Measurements from ENCODE around the gene BTLA.
"Not testable (repeated sequence)": the region's sequence is repeated elsewhere in the genome, so short reads cannot be mapped to it uniquely, and the experiment has no call there.

The BTLA gene

DNA sequence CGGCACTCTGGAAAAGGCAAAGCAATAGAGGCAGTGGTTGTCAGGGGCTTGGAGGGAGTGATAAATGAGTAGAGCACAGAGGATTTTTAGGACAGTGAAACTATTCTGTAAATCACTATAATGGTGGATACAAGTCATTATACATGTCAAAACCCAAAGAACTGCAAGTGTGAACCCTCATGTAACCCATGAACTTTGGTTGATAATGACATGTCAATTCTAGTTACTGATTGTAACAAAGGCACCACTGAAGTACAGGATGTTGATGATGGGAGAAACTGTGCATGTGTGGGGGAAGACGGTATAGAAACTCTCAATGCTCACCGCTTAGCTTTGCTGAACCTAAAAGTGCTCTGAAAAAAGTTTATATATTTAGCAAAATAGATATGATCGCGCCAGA is 36.0 kb downstream of the BTLA start:
- no peak for DNase-seq (ENCODE audit: low read depth)
- TF ChIP-seq, protein P1, sequence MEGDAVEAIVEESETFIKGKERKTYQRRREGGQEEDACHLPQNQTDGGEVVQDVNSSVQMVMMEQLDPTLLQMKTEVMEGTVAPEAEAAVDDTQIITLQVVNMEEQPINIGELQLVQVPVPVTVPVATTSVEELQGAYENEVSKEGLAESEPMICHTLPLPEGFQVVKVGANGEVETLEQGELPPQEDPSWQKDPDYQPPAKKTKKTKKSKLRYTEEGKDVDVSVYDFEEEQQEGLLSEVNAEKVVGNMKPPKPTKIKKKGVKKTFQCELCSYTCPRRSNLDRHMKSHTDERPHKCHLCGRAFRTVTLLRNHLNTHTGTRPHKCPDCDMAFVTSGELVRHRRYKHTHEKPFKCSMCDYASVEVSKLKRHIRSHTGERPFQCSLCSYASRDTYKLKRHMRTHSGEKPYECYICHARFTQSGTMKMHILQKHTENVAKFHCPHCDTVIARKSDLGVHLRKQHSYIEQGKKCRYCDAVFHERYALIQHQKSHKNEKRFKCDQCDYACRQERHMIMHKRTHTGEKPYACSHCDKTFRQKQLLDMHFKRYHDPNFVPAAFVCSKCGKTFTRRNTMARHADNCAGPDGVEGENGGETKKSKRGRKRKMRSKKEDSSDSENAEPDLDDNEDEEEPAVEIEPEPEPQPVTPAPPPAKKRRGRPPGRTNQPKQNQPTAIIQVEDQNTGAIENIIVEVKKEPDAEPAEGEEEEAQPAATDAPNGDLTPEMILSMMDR (IDR thresholded peaks at IDR 0.05; ENCODE audit: low read length, missing control alignments), result no peak
- no peak overlapping the region for H3K4me3 ChIP-seq (replicated peaks; ENCODE audit: low read depth, low read length)

DNA sequence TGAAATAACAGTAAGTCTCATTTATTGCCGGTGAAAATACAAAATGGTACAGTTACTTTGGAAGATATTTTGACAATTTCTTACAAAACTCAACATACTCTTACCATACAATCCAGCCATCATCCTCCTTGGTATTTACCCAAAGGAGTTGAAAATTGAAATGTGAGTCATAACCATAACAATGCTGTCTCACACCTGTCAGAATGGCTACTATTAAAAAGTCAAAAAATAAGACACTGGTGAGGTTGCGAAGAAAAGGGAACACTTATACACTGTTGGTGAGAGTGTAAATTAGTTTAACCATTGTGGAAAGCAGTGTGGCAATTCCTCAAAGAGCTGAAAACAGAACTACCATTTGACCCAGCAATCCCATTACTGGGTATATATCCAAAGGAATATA is 37.5 kb downstream of the BTLA start:
- not testable (repeated sequence) for H3K4me3 ChIP-seq (replicated peaks; ENCODE audit: low read depth, low read length)

DNA sequence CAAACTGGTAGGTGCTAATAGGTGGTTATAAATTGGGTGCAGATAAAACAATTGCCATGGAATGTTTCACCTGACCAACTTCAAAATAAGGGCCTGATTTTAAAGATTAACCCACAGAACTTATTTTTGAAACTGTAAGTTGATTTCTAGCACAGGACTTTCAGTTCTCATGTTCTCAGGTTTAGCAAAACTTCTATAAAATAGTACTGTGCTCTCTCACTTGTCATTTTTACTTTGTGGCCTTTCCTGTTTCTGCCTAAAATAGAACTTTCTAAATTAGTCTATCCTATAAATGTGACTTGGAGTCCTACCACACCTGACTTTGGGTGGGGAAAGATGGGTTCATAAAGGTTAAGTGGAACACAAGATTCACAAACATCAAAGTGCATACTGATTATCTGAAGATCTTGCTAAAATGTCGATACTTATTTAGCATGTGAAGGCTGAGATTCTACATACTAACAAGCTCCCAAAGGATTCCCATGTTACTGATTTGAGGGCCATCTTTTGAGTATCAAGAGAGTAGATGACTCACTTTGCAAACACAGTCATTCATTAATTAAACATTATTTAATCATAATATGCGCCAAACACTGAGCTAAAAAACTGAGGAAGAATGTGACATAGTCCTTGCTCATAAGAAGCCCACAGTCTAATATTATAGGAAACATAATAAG is 38.6 kb downstream of the BTLA start:
- no peak overlapping the region for H3K4me3 ChIP-seq (replicated peaks; ENCODE audit: low read depth, low read length)
- TF ChIP-seq, protein P1 (IDR thresholded peaks at IDR 0.05; ENCODE audit: low read length, missing control alignments), result no peak
- DNase-seq (ENCODE audit: low read depth), result no peak

More for the DNA sequence above, 37.5 kb downstream of the BTLA start:
- not testable (repeated sequence) for DNase-seq (ENCODE audit: low read depth)

DNA sequence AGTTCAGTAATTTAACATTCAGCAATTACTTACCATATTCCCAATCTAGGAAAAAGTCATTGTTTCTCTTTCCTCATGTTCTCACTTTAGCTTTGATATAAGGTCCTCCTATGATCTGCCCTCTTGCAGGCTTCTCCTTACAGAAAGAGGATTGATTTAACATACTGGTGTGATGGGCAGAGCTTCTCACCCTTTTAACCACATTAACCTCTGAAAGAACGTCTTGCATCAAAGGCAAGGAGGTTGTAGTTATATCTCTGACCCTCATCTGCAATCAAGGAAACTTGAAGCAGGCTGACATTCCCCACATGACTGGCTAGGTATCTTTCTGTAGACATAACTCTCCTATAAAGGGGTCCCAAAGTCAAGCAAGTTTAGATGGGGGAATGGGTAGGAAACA is 39.5 kb downstream of the BTLA start:
- no peak overlapping the region for H3K4me3 ChIP-seq (replicated peaks; ENCODE audit: low read depth, low read length)
- TF ChIP-seq, protein P1 (IDR thresholded peaks at IDR 0.05; ENCODE audit: low read length, missing control alignments), result no peak
- DNase-seq (ENCODE audit: low read depth), result no peak

DNA sequence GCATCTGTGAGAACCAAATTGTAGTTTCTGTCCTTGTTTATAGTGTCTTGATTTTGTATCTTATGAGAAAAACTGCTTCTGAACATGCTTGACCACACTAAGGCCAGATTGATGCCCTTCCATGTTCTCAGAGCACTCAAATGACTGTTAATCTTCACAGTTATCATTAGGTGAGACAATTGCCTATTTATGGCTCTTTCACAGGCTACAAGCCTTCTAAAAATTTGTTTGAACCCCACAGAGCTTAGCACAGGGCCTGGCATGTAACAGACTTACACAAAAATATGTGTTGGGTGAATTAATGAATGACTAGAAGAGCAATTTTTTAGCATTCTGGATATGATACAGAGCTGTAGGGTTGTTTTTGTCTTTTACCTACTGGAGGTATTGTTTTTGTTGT is 43.1 kb downstream of the BTLA start:
- no peak for DNase-seq (ENCODE audit: low read depth)
- TF ChIP-seq, protein P1 (IDR thresholded peaks at IDR 0.05; ENCODE audit: low read length, missing control alignments), result no peak
- H3K4me3 ChIP-seq (replicated peaks; ENCODE audit: low read depth, low read length), result no peak overlapping the region

DNA sequence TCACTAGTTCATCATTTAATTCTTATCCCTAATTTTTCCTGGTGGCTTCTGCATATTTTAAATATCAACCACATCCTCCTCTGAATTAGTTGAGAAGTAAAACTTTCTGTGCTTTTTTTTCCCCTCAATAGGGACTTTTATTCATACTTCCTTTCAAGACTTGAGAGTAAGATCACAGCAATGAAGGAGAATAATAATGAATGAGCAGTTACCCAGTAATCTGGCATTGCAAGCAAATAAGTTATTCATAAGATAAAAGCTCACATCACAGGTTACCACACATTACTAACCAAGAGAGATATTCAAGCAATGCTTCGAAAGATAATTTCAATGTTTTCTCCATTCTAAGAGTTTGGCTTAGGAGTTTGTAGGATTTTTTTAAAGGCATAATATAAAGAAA is 50.3 kb downstream of the BTLA start:
- TF ChIP-seq, protein P1 (IDR thresholded peaks at IDR 0.05; ENCODE audit: low read length, missing control alignments), result no peak
- peak; percentile 34 for DNase-seq (ENCODE audit: low read depth)
- no peak overlapping the region for H3K4me3 ChIP-seq (replicated peaks; ENCODE audit: low read depth, low read length)

DNA sequence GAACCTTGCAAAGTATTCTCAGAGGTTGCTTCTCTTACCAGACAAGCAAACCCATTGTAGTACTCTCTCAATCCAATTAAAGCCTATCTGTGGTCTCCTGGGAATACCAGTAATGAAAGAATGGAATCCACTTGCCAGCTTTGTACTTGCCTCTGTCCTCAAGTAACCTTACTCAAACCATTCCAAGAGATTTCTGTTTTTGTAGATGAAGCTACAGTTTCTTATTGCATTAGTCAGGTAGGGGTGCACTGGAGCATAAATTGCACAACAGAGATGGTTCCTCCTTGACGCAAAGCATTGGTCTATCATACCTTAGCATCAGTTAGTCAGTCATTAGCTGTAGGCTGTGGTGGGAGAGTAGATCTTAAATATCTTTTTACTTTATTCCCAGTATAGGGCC is 52.9 kb downstream of the BTLA start:
- DNase-seq (ENCODE audit: low read depth), result peak; percentile 81
- TF ChIP-seq, protein P1 (IDR thresholded peaks at IDR 0.05; ENCODE audit: low read length, missing control alignments), result no peak
- no peak overlapping the region for H3K4me3 ChIP-seq (replicated peaks; ENCODE audit: low read depth, low read length)
